NCI-H2171 (cell line): Measurements from ENCODE around the gene SEBOX.

Source experiments
- DNase-seq: peaks from one replicate; lab custom pipeline; 2025; lab: John Stamatoyannopoulos, UW

SEBOX gene

GRCh38 chr17:28317966-28318758 lies 46.8 kb downstream of the SEBOX start:
- peak; percentile 12 for DNase-seq

GRCh38 chr17:28317099-28317965 lies 47.7 kb downstream of the SEBOX start:
- no peak for DNase-seq

DNA sequence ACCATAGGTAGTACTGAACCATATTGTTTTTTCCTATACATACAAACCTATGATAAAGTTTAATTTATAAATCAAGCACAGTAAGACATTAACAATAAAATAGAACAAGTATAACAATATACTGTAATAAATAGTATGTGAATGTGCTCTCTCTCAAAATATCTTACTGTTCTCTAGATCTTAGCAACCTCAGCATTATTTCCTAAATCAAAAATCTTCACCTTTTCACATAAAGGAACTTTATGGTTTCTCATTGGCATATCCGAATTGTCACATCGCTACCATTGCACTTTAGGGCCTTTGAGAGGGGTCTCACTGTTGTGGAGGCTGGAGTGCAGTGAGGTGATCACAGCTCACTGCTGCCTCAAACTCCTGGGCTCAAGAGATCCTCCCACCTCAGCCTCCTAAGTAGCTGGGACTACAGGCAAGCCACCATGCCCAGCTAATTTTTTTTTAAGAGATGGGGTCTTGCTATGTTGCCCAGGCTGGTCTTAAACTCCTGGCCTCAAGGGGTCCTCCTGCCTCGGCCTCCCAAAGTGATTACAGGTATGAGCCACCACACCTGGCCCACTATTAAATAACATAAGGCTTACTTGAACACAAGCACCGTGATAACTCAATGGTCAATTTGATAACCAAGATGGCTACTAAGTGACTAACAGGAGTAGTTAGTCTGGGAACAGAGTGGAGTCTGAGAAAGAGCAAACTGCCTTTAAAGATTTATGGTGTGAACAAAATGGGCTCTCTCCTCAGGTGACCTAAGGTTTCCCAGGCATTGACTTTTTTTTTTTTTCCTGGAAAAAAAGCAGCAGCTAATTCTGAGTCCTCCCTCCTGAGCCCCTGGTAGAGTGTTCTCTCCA lies 48.9 kb downstream of the SEBOX start:
- no peak for DNase-seq

- DNase-seq, result no peak
Measured at GRCh38 chr17:28313841-28314240, 51.2 kb downstream of the SEBOX start.
